ENCODE data around the gene LOXL1.

The LOXL1 gene

GRCh38 chr15:73924171-73924921 lies 1.9 kb upstream of the LOXL1 start:
- ATAC-seq, result peak; percentile 84
- no peak for TF ChIP-seq RARB (CRISPR knock-in tag; IDR thresholded peaks at IDR 0.05)
- TF ChIP-seq ZNF8 (CRISPR knock-in tag; IDR thresholded peaks at IDR 0.05), result no peak
- TF ChIP-seq PATZ1 (CRISPR knock-in tag; IDR thresholded peaks at IDR 0.05; ENCODE audit: borderline replicate concordance), result no peak
- TF ChIP-seq CSRNP3 (CRISPR knock-in tag; IDR thresholded peaks at IDR 0.05), result no peak
- TF ChIP-seq ISL1 (CRISPR knock-in tag; IDR thresholded peaks at IDR 0.05), result no peak
- TF ChIP-seq OSR1 (CRISPR knock-in tag; IDR thresholded peaks at IDR 0.05), result no peak
- no peak for TF ChIP-seq POU6F1 (CRISPR knock-in tag; IDR thresholded peaks at IDR 0.05; ENCODE audit: borderline replicate concordance, low read depth)
- no peak for TF ChIP-seq TCF4 (CRISPR knock-in tag; IDR thresholded peaks at IDR 0.05; ENCODE audit: borderline replicate concordance)
- TF ChIP-seq ZNF565 (CRISPR knock-in tag; conservative IDR thresholded peaks at IDR 0.05; ENCODE audit: low read depth), result no peak
- no peak for TF ChIP-seq ZFP30 (CRISPR knock-in tag; IDR thresholded peaks at IDR 0.05)
- no peak for TF ChIP-seq ZC3H10 (CRISPR knock-in tag; IDR thresholded peaks at IDR 0.05)
- TF ChIP-seq TSHZ2 (CRISPR knock-in tag; IDR thresholded peaks at IDR 0.05), result no peak
- TF ChIP-seq TOX (CRISPR knock-in tag; IDR thresholded peaks at IDR 0.05; ENCODE audit: borderline replicate concordance), result no peak

- ATAC-seq, result no peak
- TF ChIP-seq ZNF8 (CRISPR knock-in tag; IDR thresholded peaks at IDR 0.05) (no peak), ZFP3 (CRISPR knock-in tag; IDR thresholded peaks at IDR 0.05) (no peak), PPARA (CRISPR knock-in tag; IDR thresholded peaks at IDR 0.05; ENCODE audit: borderline replicate concordance) (no peak), ZFP30 (CRISPR knock-in tag; IDR thresholded peaks at IDR 0.05) (no peak), ESRRG (CRISPR knock-in tag; IDR thresholded peaks at IDR 0.05) (no peak), SNAI2 (CRISPR knock-in tag; IDR thresholded peaks at IDR 0.05) (no peak), CSDC2 (CRISPR knock-in tag; IDR thresholded peaks at IDR 0.05) (no peak), GLIS3 (CRISPR knock-in tag; IDR thresholded peaks at IDR 0.05) (no peak), BACH2 (CRISPR knock-in tag; IDR thresholded peaks at IDR 0.05; ENCODE audit: borderline replicate concordance) (no peak), ARNTL (CRISPR knock-in tag; IDR thresholded peaks at IDR 0.05; ENCODE audit: borderline replicate concordance, low read depth) (no peak), POU6F1 (CRISPR knock-in tag; IDR thresholded peaks at IDR 0.05; ENCODE audit: borderline replicate concordance, low read depth) (no peak), OSR1 (CRISPR knock-in tag; IDR thresholded peaks at IDR 0.05) (no peak), ZC3H10 (CRISPR knock-in tag; IDR thresholded peaks at IDR 0.05) (no peak), ZNF565 (CRISPR knock-in tag; conservative IDR thresholded peaks at IDR 0.05; ENCODE audit: low read depth) (no peak), CREB5 (CRISPR knock-in tag; IDR thresholded peaks at IDR 0.05; ENCODE audit: low read depth) (no peak)
Measured at GRCh38 chr15:73925848-73926218, 429 bp upstream of the LOXL1 start.
